ENCODE data around the gene ZFP64. TPM values are rescaled to one million over a fixed set of nuclear protein-coding genes. Genes with fewer than 3 reads are reported as not detected.

Gene ZFP64
- total and polyA plus RNA-seq, 7 experiments from 2014 or later = 8.0 to 14.6 (median 11.6) TPM

- Mint-ChIP-seq H3K4me1 (no peaks in the 10 kb centered on the region), H3K4me3 (no peak overlapping the region), H3K27ac (no peak overlapping the region), H3K27me3 (peaks cover 3 to 19% (median 7%) of the 10 kb centered on the region in 5 donors), H3K36me3 (peaks cover 4 to 20% (median 10%) of the 10 kb centered on the region in 5 donors), H3K9me3 (peaks cover 0 to 62% (median 30%) of the 10 kb centered on the region in 11 donors)
- ATAC-seq (no peak), DNase-seq (no peak)
- ChIA-PET CTCF (no interaction called here), POLR2A (no interaction called here)
- H3K36me3 ChIP-seq (ENCODE audit: control insufficient read depth in 2 of 3, insufficient read depth in 3 of 3, low read length in 3 of 3) = no peaks in the 10 kb centered on the region
- H3K4me3 ChIP-seq (ENCODE audit: low read length) = no peak overlapping the region
- H3K27me3 ChIP-seq (ENCODE audit: control insufficient read depth in 2 of 2, insufficient read depth in 2 of 2, low read length in 2 of 2) = no peaks in the 10 kb centered on the region
- H3K9me3 ChIP-seq (ENCODE audit: control insufficient read depth in 2 of 3, low read length in 3 of 3) = peaks cover 0 to 24% (median 0%) of the 10 kb centered on the region in 3 experiments
- no peaks in the 10 kb centered on the region for H3K4me1 ChIP-seq (ENCODE audit: control insufficient read depth in 2 of 2, insufficient read depth in 2 of 2, low read length in 2 of 2)
- intact Hi-C loops (cut with micrococcal nuclease) = no loop called here
- H3K27ac ChIP-seq (ENCODE audit: low read depth, low read length) = no peak overlapping the region
Measured at GRCh38 chr20:52219441-52219840, 27.9 kb upstream of the ZFP64 start.

- ChIA-PET POLR2A (no interaction called here), CTCF (no interaction called here)
- Histone ChIP-seq H3K27ac (ENCODE audit: low read depth, low read length) (no peak overlapping the region), H3K4me3 (ENCODE audit: low read length) (no peak overlapping the region), H3K27me3 (ENCODE audit: control insufficient read depth in 2 of 2, insufficient read depth in 2 of 2, low read length in 2 of 2) (no peaks in the 10 kb centered on the region), H3K4me1 (ENCODE audit: control insufficient read depth in 2 of 2, insufficient read depth in 2 of 2, low read length in 2 of 2) (no peaks in the 10 kb centered on the region), H3K36me3 (ENCODE audit: control insufficient read depth in 2 of 3, insufficient read depth in 3 of 3, low read length in 3 of 3) (no peaks in the 10 kb centered on the region), H3K9me3 (ENCODE audit: control insufficient read depth in 2 of 3, low read length in 3 of 3) (peaks cover 0 to 24% (median 0%) of the 10 kb centered on the region in 3 experiments)
- ATAC-seq (no peak), DNase-seq (no peak)
- Mint-ChIP-seq H3K27me3 (peaks cover 6 to 23% (median 14%) of the 10 kb centered on the region in 5 donors), H3K4me3 (no peak overlapping the region), H3K9me3 (peaks cover 0 to 77% (median 35%) of the 10 kb centered on the region in 11 donors), H3K4me1 (no peaks in the 10 kb centered on the region), H3K36me3 (peaks cover 4 to 20% (median 10%) of the 10 kb centered on the region in 5 donors), H3K27ac (no peak overlapping the region)
- intact Hi-C loops (cut with micrococcal nuclease) = no loop called here
Measured at GRCh38 chr20:52217689-52218395, 26.3 kb upstream of the ZFP64 start.

GRCh38 chr20:52213995-52214394, 22.4 kb upstream of the ZFP64 start:
- no peaks in the 10 kb centered on the region for H3K36me3 ChIP-seq (ENCODE audit: control insufficient read depth in 2 of 3, insufficient read depth in 3 of 3, low read length in 3 of 3)
- DNase-seq (no peak), ATAC-seq (no peak)
- H3K9me3 ChIP-seq (ENCODE audit: control insufficient read depth in 2 of 3, low read length in 3 of 3) = peaks cover 0 to 27% (median 0%) of the 10 kb centered on the region in 3 experiments
- H3K4me1 ChIP-seq (ENCODE audit: control insufficient read depth in 2 of 2, insufficient read depth in 2 of 2, low read length in 2 of 2) = no peaks in the 10 kb centered on the region
- peaks cover 10 to 29% (median 18%) of the 10 kb centered on the region in 5 donors for H3K27me3 Mint-ChIP-seq
- H3K36me3 Mint-ChIP-seq = peaks cover 1 to 20% (median 14%) of the 10 kb centered on the region in 5 donors
- H3K27ac Mint-ChIP-seq = no peak overlapping the region
- peaks cover 5 to 74% (median 30%) of the 10 kb centered on the region in 11 donors for H3K9me3 Mint-ChIP-seq
- H3K27ac ChIP-seq (ENCODE audit: low read depth, low read length) = no peak overlapping the region
- H3K4me3 ChIP-seq (ENCODE audit: low read length) = no peak overlapping the region
- POLR2A ChIA-PET = interaction anchor here (0.6 kb wide), 1 partner anchor 33 kb away, joined by 5 read pairs; no protein-coding TSS in a partner anchor
- no peaks in the 10 kb centered on the region for H3K27me3 ChIP-seq (ENCODE audit: control insufficient read depth in 2 of 2, insufficient read depth in 2 of 2, low read length in 2 of 2)
- H3K4me1 Mint-ChIP-seq = peaks cover 0 to under 1% (median 0%) of the 10 kb centered on the region in 7 donors
- CTCF ChIA-PET = interaction anchor here (0.6 kb wide), 1 partner anchor 28 kb away, joined by 3 read pairs; no protein-coding TSS in a partner anchor
- H3K4me3 Mint-ChIP-seq = no peak overlapping the region
- intact Hi-C loops (cut with micrococcal nuclease) = no loop called here

GRCh38 chr20:52212943-52213342, 21.4 kb upstream of the ZFP64 start:
- no peak overlapping the region for H3K27ac ChIP-seq (ENCODE audit: low read depth, low read length)
- peaks cover 3 to 64% (median 25%) of the 10 kb centered on the region in 11 donors for H3K9me3 Mint-ChIP-seq
- H3K27me3 ChIP-seq (ENCODE audit: control insufficient read depth in 2 of 2, insufficient read depth in 2 of 2, low read length in 2 of 2) = no peaks in the 10 kb centered on the region
- H3K36me3 Mint-ChIP-seq = peaks cover 0 to 23% (median 14%) of the 10 kb centered on the region in 5 donors
- ChIA-PET POLR2A (no interaction called here), CTCF (no interaction called here)
- H3K9me3 ChIP-seq (ENCODE audit: control insufficient read depth in 2 of 3, low read length in 3 of 3) = peaks cover 0 to 25% (median 0%) of the 10 kb centered on the region in 3 experiments
- ATAC-seq = no peak
- no peak overlapping the region for H3K27ac Mint-ChIP-seq
- H3K27me3 Mint-ChIP-seq = peaks cover 12 to 35% (median 23%) of the 10 kb centered on the region in 5 donors
- intact Hi-C loops (cut with micrococcal nuclease) = no loop called here
- H3K4me1 ChIP-seq (ENCODE audit: control insufficient read depth in 2 of 2, insufficient read depth in 2 of 2, low read length in 2 of 2) = no peaks in the 10 kb centered on the region
- H3K4me3 ChIP-seq (ENCODE audit: low read length) = no peak overlapping the region
- no peak overlapping the region for H3K4me3 Mint-ChIP-seq
- H3K4me1 Mint-ChIP-seq = peaks cover 0 to 5% (median 0%) of the 10 kb centered on the region in 7 donors
- no peak for DNase-seq
- H3K36me3 ChIP-seq (ENCODE audit: control insufficient read depth in 2 of 3, insufficient read depth in 3 of 3, low read length in 3 of 3) = no peaks in the 10 kb centered on the region

GRCh38 chr20:52210037-52210990, 18.7 kb upstream of the ZFP64 start:
- CTCF ChIA-PET = no interaction called here
- Histone ChIP-seq H3K36me3 (ENCODE audit: control insufficient read depth in 2 of 3, insufficient read depth in 3 of 3, low read length in 3 of 3) (no peaks in the 10 kb centered on the region), H3K4me3 (ENCODE audit: low read length) (no peak overlapping the region), H3K27me3 (ENCODE audit: control insufficient read depth in 2 of 2, insufficient read depth in 2 of 2, low read length in 2 of 2) (no peaks in the 10 kb centered on the region), H3K27ac (ENCODE audit: low read depth, low read length) (no peak overlapping the region), H3K9me3 (ENCODE audit: control insufficient read depth in 2 of 3, low read length in 3 of 3) (peaks cover 0 to 15% (median 0%) of the 10 kb centered on the region in 3 experiments), H3K4me1 (ENCODE audit: control insufficient read depth in 2 of 2, insufficient read depth in 2 of 2, low read length in 2 of 2) (no peaks in the 10 kb centered on the region)
- intact Hi-C loops (cut with micrococcal nuclease) = no loop called here
- H3K4me1 Mint-ChIP-seq = peaks cover 0 to 5% (median 0%) of the 10 kb centered on the region in 7 donors
- peaks cover 11 to 32% (median 22%) of the 10 kb centered on the region in 5 donors for H3K27me3 Mint-ChIP-seq
- H3K36me3 Mint-ChIP-seq = peaks cover 0 to 16% (median 6%) of the 10 kb centered on the region in 5 donors
- H3K9me3 Mint-ChIP-seq = peaks cover 3 to 46% (median 15%) of the 10 kb centered on the region in 11 donors
- POLR2A ChIA-PET = no interaction called here
- no peak overlapping the region for H3K4me3 Mint-ChIP-seq
- DNase-seq (no peak), ATAC-seq (no peak)
- H3K27ac Mint-ChIP-seq = no peak overlapping the region

GRCh38 chr20:52209154-52209571, 17.6 kb upstream of the ZFP64 start:
- no peak overlapping the region for H3K27ac Mint-ChIP-seq

More at GRCh38 chr20:52209154-52209571, 17.6 kb upstream of the ZFP64 start:
- ChIA-PET CTCF (no interaction called here), POLR2A (no interaction called here)
- Mint-ChIP-seq H3K27me3 (peaks cover 11 to 31% (median 25%) of the 10 kb centered on the region in 5 donors), H3K4me3 (no peak overlapping the region), H3K36me3 (peaks cover 0 to 16% (median 6%) of the 10 kb centered on the region in 5 donors), H3K4me1 (peaks cover 0 to 5% (median 0%) of the 10 kb centered on the region in 7 donors), H3K9me3 (peaks cover 3 to 44% (median 12%) of the 10 kb centered on the region in 11 donors)
- ATAC-seq (no peak), DNase-seq (no peak)
- Histone ChIP-seq H3K4me3 (ENCODE audit: low read length) (no peak overlapping the region), H3K9me3 (ENCODE audit: control insufficient read depth in 2 of 3, low read length in 3 of 3) (peaks cover 0 to 15% (median 0%) of the 10 kb centered on the region in 3 experiments), H3K36me3 (ENCODE audit: control insufficient read depth in 2 of 3, insufficient read depth in 3 of 3, low read length in 3 of 3) (no peaks in the 10 kb centered on the region), H3K4me1 (ENCODE audit: control insufficient read depth in 2 of 2, insufficient read depth in 2 of 2, low read length in 2 of 2) (no peaks in the 10 kb centered on the region), H3K27me3 (ENCODE audit: control insufficient read depth in 2 of 2, insufficient read depth in 2 of 2, low read length in 2 of 2) (no peaks in the 10 kb centered on the region), H3K27ac (ENCODE audit: low read depth, low read length) (no peak overlapping the region)
- intact Hi-C loops (cut with micrococcal nuclease) = no loop called here
